HG02885 (cell line): ENCODE measurements around the gene QARS1.

Experiments used
- ATAC-seq: cut with Tn5 transposase; IDR thresholded peaks from one replicate; pipeline ENCODE4 v1.9.1; 2021; ENCODE audit warnings: mild to moderate bottlenecking; ENCODE audit not compliant: unreplicated experiment, poor library complexity

QARS1 gene

GRCh38 chr3:49121132-49121736 lies 16.7 kb upstream of the QARS1 start:
- no peak for ATAC-seq

GRCh38 chr3:49120438-49121131 lies 16.0 kb upstream of the QARS1 start, which contains the start of gene USP19:
Gene USP19, minus strand, starts transcription at chr3:49120823. Its CDS starts 1,678 bp downstream, at chr3:49119145.
- ATAC-seq, result peak; percentile 89

- ATAC-seq, result no peak
Observed at GRCh38 chr3:49120096-49120437, 15.5 kb upstream of the QARS1 start.

- no peak for ATAC-seq
Observed at GRCh38 chr3:49119439-49119838, 14.9 kb upstream of the QARS1 start.

GRCh38 chr3:49119036-49119435 lies 14.5 kb upstream of the QARS1 start:
- no peak for ATAC-seq

GRCh38 chr3:49112262-49112661 lies 7.7 kb upstream of the QARS1 start:
- ATAC-seq, result no peak

- ATAC-seq, result no peak
Observed at GRCh38 chr3:49111347-49111746, 6.8 kb upstream of the QARS1 start.

- no peak for ATAC-seq
Observed at GRCh38 chr3:49110780-49111179, 6.2 kb upstream of the QARS1 start.

- no peak for ATAC-seq
Observed at GRCh38 chr3:49108346-49108745, 3.8 kb upstream of the QARS1 start.

GRCh38 chr3:49104052-49104426 lies 518 bp downstream of the QARS1 start:
- ATAC-seq, result no peak

GRCh38 chr3:49100046-49100615 lies 4.4 kb downstream of the QARS1 start:
- ATAC-seq, result no peak

GRCh38 chr3:49098910-49099630 lies 5.5 kb downstream of the QARS1 start:
- no peak for ATAC-seq

- no peak for ATAC-seq
Observed at GRCh38 chr3:49098429-49098828, 6.1 kb downstream of the QARS1 start.

- ATAC-seq, result peak; percentile 81
Observed at GRCh38 chr3:49093853-49094767, 10.4 kb downstream of the QARS1 start, which contains the start of gene QRICH1. Gene QRICH1, minus strand, starts transcription at chr3:49094071. Its CDS starts 17,054 bp downstream, at chr3:49077017.

GRCh38 chr3:49092938-49093852 lies 11.4 kb downstream of the QARS1 start:
- peak; percentile 43 for ATAC-seq

- no peak for ATAC-seq
Observed at GRCh38 chr3:49081429-49081828, 23.1 kb downstream of the QARS1 start.

- no peak for ATAC-seq
Observed at GRCh38 chr3:49079270-49079669, 25.3 kb downstream of the QARS1 start.

- ATAC-seq, result no peak
Observed at GRCh38 chr3:49076646-49077045, 27.9 kb downstream of the QARS1 start.

GRCh38 chr3:49076116-49076515 lies 28.4 kb downstream of the QARS1 start:
- no peak for ATAC-seq
